Endothelial cell of umbilical vein (primary cell): ENCODE results near the gene SLC39A13. TPM values are rescaled to one million over a fixed set of nuclear protein-coding genes. Genes with fewer than 3 reads are reported as not detected.

Experiments
- BruUV-seq: library from RNA; stranded (reverse); fragments of 400-500 nt; replicated peaks from 2 replicates; lab custom pipeline; 2021; lab: Mats Ljungman, UMichigan
- CTCF ChIA-PET: fragments of 300-600, 350-600 bp; sonication (Branson Sonifier 250); formaldehyde crosslinking; loops from one replicate; lab custom pipeline; 2021; ENCODE audit warnings: antibody characterized with exemption, inconsistent platforms; lab: Charles Lee
- POLR2A ChIA-PET: fragments of 300-600, 350-600 bp; sonication (Branson Sonifier 250); formaldehyde crosslinking; loops from one replicate; lab custom pipeline; 2021; ENCODE audit warnings: antibody characterized with exemption, inconsistent platforms; lab: Charles Lee
- DNase-seq: peaks from one replicate; pipeline ENCODE4 v3.0.0-alpha.2; 2011; ENCODE audit warnings: low read depth, low spot score
- FAIRE-seq: peaks from 2 replicates; lab custom pipeline; 2011; peaks lifted over from hg19 to GRCh38; lab: Jason Lieb, UNC
- H2AFZ ChIP-seq: 2 replicates; pipeline ENCODE4 v1.6.0; 2012; ENCODE audit warnings: low read depth, low read length, control low read depth, inconsistent platforms
- H3K27ac ChIP-seq: 2 replicates; pipeline ENCODE4 v1.5.1; 2011; ENCODE audit warnings: low read depth, mild to moderate bottlenecking, control low read depth, low read length, moderate library complexity; ENCODE audit not compliant: insufficient read depth
- H3K27me3 ChIP-seq, 2 experiments: 2 replicates each; pipeline versions ENCODE4 v1.6.0 to v1.6.1; 2011; ENCODE audit warnings: low read length in 2 of 2, mixed read lengths in 1 of 2; ENCODE audit not compliant: control insufficient read depth in 2 of 2, insufficient read depth in 2 of 2
- H3K36me3 ChIP-seq, 2 experiments: 2 replicates in 1 of 2; 3 replicates in 1 of 2; pipeline ENCODE4 v1.5.1; 2011; ENCODE audit warnings: low read length in 2 of 2, mild to moderate bottlenecking in 1 of 2, moderate library complexity in 1 of 2; ENCODE audit not compliant: control insufficient read depth in 2 of 2, insufficient read depth in 2 of 2; ENCODE audit errors: extremely low read depth in 1 of 2
- H3K4me1 ChIP-seq: 3 replicates; pipeline ENCODE4 v1.5.1; 2011; ENCODE audit warnings: mild to moderate bottlenecking, low read length; ENCODE audit not compliant: control insufficient read depth, insufficient read depth; ENCODE audit errors: extremely low read depth
- H3K4me2 ChIP-seq: 2 replicates; pipeline ENCODE4 v1.6.1; 2011; ENCODE audit warnings: low read length, control low read depth, mixed read lengths; ENCODE audit not compliant: insufficient read depth
- H3K4me3 ChIP-seq, 3 experiments: fragments of 200-600 bp in 1 of 3; sonication (generic), shearing (Covaris generic) in 1 of 3; replicated peaks in 1 of 3; 2 replicates each; pipeline ENCODE4 v1.5.1; 2011 to 2016; ENCODE audit warnings: control low read depth in 3 of 3, low read length in 3 of 3, mild to moderate bottlenecking in 2 of 3, inconsistent platforms in 1 of 3, low read depth in 1 of 3, moderate library complexity in 1 of 3; ENCODE audit not compliant: insufficient read depth in 1 of 3
- H3K79me2 ChIP-seq: 2 replicates; pipeline ENCODE4 v1.6.0; 2012; ENCODE audit warnings: low read length, inconsistent platforms; ENCODE audit not compliant: control insufficient read depth, insufficient read depth
- H3K9ac ChIP-seq: replicated peaks from 2 replicates; pipeline ENCODE3; 2011; ENCODE audit warnings: low read length, control low read depth; ENCODE audit not compliant: insufficient read depth; ENCODE audit errors: extremely low read depth
- H3K9me1 ChIP-seq: replicated peaks from 3 replicates; pipeline ENCODE4 v1.6.0; 2011; ENCODE audit warnings: mild to moderate bottlenecking, low read length; ENCODE audit not compliant: control insufficient read depth, insufficient read depth; ENCODE audit errors: extremely low read depth
- H3K9me3 ChIP-seq: replicated peaks from 2 replicates; pipeline ENCODE4 v1.5.1; 2012; ENCODE audit warnings: low read length, inconsistent platforms; ENCODE audit not compliant: control insufficient read depth, insufficient read depth
- H4K20me1 ChIP-seq: replicated peaks from 2 replicates; pipeline ENCODE3; 2011; ENCODE audit warnings: mild to moderate bottlenecking, low read length; ENCODE audit not compliant: control insufficient read depth, insufficient read depth; ENCODE audit errors: extremely low read depth
- CTCF ChIP-seq, 2 donors: IDR thresholded peaks; 1 replicate in 1 of 2; 2 replicates in 1 of 2; pipeline ENCODE4 v1.5.1; 2011; ENCODE audit warnings: low read length in 2 of 2, mild to moderate bottlenecking in 2 of 2, moderate library complexity in 2 of 2, control low read depth in 1 of 2, inconsistent platforms in 1 of 2, low read depth in 1 of 2; ENCODE audit not compliant: insufficient read depth in 1 of 2; ENCODE audit errors: extremely low read depth in 1 of 2
- EZH2 ChIP-seq: IDR thresholded peaks from 2 replicates; pipeline ENCODE4 v1.6.1; 2012; ENCODE audit warnings: borderline replicate concordance, low read depth, mild to moderate bottlenecking, moderate library complexity, low read length, inconsistent platforms; ENCODE audit not compliant: severe bottlenecking
- FOS ChIP-seq: IDR thresholded peaks from 2 replicates; pipeline ENCODE4 v1.6.1; 2011; ENCODE audit warnings: mild to moderate bottlenecking, low read length, moderate library complexity, borderline replicate concordance; ENCODE audit not compliant: insufficient read depth
- GATA2 ChIP-seq: IDR thresholded peaks from 2 replicates; pipeline ENCODE4 v1.7.0; 2011; ENCODE audit warnings: low read depth, mild to moderate bottlenecking, moderate library complexity, mixed read lengths, low read length; ENCODE audit not compliant: insufficient read length, insufficient read depth
- JUN ChIP-seq: IDR thresholded peaks from 2 replicates; pipeline ENCODE4 v1.6.1; 2011; ENCODE audit warnings: borderline replicate concordance, low read depth; ENCODE audit not compliant: insufficient read length, insufficient read depth
- MYC ChIP-seq: IDR thresholded peaks from one replicate; pipeline ENCODE4 v1.6.1; 2011; ENCODE audit warnings: mild to moderate bottlenecking, low read depth, low read length
- POLR2A ChIP-seq: IDR thresholded peaks from 2 replicates; pipeline ENCODE4 v1.6.1; 2012; ENCODE audit warnings: low read depth, mild to moderate bottlenecking, control low read depth, low read length
- POLR2AphosphoS5 ChIP-seq: IDR thresholded peaks from 2 replicates; pipeline ENCODE4 v1.6.1; 2012; ENCODE audit warnings: low read depth, mild to moderate bottlenecking, control low read depth, low read length, moderate library complexity; ENCODE audit not compliant: insufficient read depth
- dilution Hi-C: fragments of 300-500 bp; cut with MboI; formaldehyde crosslinking; loops from one replicate; pipeline ENCODE4 v1.15.0; 2019; ENCODE audit warnings: low sequenced_read_pairs; ENCODE audit not compliant: extremely low pct_ligation_motif_present
- intact Hi-C: fragments of 100-400 bp; cut with micrococcal nuclease; formaldehyde crosslinking; loops from one replicate; pipeline ENCODE4 v1.10.0; 2022
- polyA plus RNA-seq, 4 experiments: library from polyadenylated mRNA; depleted of rRNA in 3 of 4; stranded (reverse) in 3 of 4; unstranded in 1 of 4; fragments of >200 nt; gene quantifications; 2 replicates each; pipeline versions ENCODE4 v1.2.1 to v1.2.3, GENCODE V29; 2011 to 2012; ENCODE audit warnings: missing spikeins in 1 of 4
- total RNA-seq: library from RNA; stranded (reverse); gene quantifications from 2 replicates; pipeline ENCODE4 v1.2.3, GENCODE V29; 2021
- TF ChIP-seq, protein P1 (sequence below): IDR thresholded peaks from 2 replicates; pipeline ENCODE4 v1.6.1; 2011; ENCODE audit not compliant: insufficient read depth, insufficient read length

Gene SLC39A13
- total and polyA plus RNA-seq, 2 donors (not counting 3 experiments of a cell fraction or from before 2014, with no cell fraction given) = 91.9 to 94.3 TPM

GRCh38 chr11:47409440-47410369 is 1.3 kb downstream of the SLC39A13 start:
- POLR2A ChIA-PET = no interaction called here
- peak overlapping the region; percentile 90 for H3K27ac ChIP-seq
- dilution Hi-C loops (no loop called here), intact Hi-C loops (loop anchor here (2.0 to 10.0 kb wide), 4 partner anchors 142 to 445 kb away; partner anchors contain the start of gene CELF1)
- H3K4me1 ChIP-seq = peaks cover 29% of the 10 kb centered on the region
- H3K4me2 ChIP-seq = peak overlapping the region; percentile 68
- H4K20me1 ChIP-seq = no peaks in the 10 kb centered on the region
- TF ChIP-seq CTCF (IDR thresholded peaks at IDR 0.05; ENCODE audit: extremely low read depth in 1 of 2, insufficient read depth in 1 of 2, low read depth in 1 of 2, low read length in 2 of 2) (no peak), POLR2AphosphoS5 (no peak), FOS (no peak), JUN (no peak), POLR2A (no peak), MYC (no peak), EZH2 (no peak), GATA2 (no peak)
- TF ChIP-seq, protein P1, sequence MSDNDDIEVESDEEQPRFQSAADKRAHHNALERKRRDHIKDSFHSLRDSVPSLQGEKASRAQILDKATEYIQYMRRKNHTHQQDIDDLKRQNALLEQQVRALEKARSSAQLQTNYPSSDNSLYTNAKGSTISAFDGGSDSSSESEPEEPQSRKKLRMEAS = no peak
- H3K27me3 ChIP-seq = no peaks in the 10 kb centered on the region
- FAIRE-seq = no peak
- peak overlapping the region; percentile 2 to 91 (median 72) for H3K4me3 ChIP-seq
- no peaks in the 10 kb centered on the region for H3K9me3 ChIP-seq
- no peak for DNase-seq
- H3K79me2 ChIP-seq = peaks cover 25% of the 10 kb centered on the region
- no TSS peak for BruUV-seq
- no peak overlapping the region for H2AFZ ChIP-seq
- peak overlapping the region; percentile 94 for H3K9ac ChIP-seq
- CTCF ChIA-PET = interaction anchor here (0.9 to 7.4 kb wide), 5 partner anchors 10 to 55 kb away, joined by 3 to 148 read pairs (median 4); no protein-coding TSS in a partner anchor
- H3K9me1 ChIP-seq = no peaks in the 10 kb centered on the region
- peaks cover 5 to 25% of the 10 kb centered on the region in 2 experiments for H3K36me3 ChIP-seq
